Gastrocnemius medialis (tissue), 4 donors: ENCODE data around the gene FBXL19. TPM values are rescaled to one million over a fixed set of nuclear protein-coding genes. Genes with fewer than 3 reads are reported as not detected.

ENCODE experiments used
- ATAC-seq, 2 donors: fragments of 150-250 bp; one replicate each; pipeline ENCODE4 v1.9.1; 2016
- DNase-seq, 2 donors: peaks; one replicate each; pipeline ENCODE4 v3.0.0-alpha.2; 2019
- H3K27ac ChIP-seq, 4 donors: fragments of 200-600 bp; sonication (generic); 1 replicate in 1 of 4; 2 replicates in 3 of 4; pipeline ENCODE4 v1.5.1; 2016 to 2018; ENCODE audit warnings: mild to moderate bottlenecking in 2 of 4, moderate library complexity in 1 of 4
- H3K27me3 ChIP-seq, 3 donors: fragments of 200-600 bp; sonication (generic) in 2 of 3; 1 replicate in 1 of 3; 2 replicates in 2 of 3; pipeline versions ENCODE4 v1.5.1 to v1.6.0; 2016 to 2019; ENCODE audit warnings: mild to moderate bottlenecking in 1 of 3, moderate library complexity in 1 of 3
- H3K36me3 ChIP-seq, 2 donors: fragments of 200-600 bp; sonication (generic) in 1 of 2; one replicate each; pipeline ENCODE4 v1.5.1; 2017 to 2018
- H3K4me1 ChIP-seq, 2 donors: fragments of 200-600 bp; sonication (generic) in 1 of 2; one replicate each; pipeline ENCODE4 v1.5.1; 2016 to 2017; ENCODE audit warnings: mild to moderate bottlenecking in 2 of 2
- H3K4me3 ChIP-seq, 4 donors: fragments of 200-600 bp; sonication (generic) in 3 of 4; 1 replicate in 1 of 4; 2 replicates in 3 of 4; pipeline ENCODE4 v1.5.1; 2016 to 2019; ENCODE audit warnings: mild to moderate bottlenecking in 2 of 4
- H3K9me3 ChIP-seq, 3 donors: fragments of 200-600 bp; sonication (generic) in 2 of 3; 1 replicate in 1 of 3; 2 replicates in 2 of 3; pipeline ENCODE4 v1.5.1; 2016 to 2019
- POLR2A ChIP-seq, 2 donors: fragments of 450-650 bp; IDR thresholded peaks; one replicate each; pipeline ENCODE4 v1.6.1; 2017; ENCODE audit warnings: antibody characterized with exemption in 2 of 2, mild to moderate bottlenecking in 2 of 2, moderate library complexity in 2 of 2
- in situ Hi-C, 4 donors: fragments of 200-750 bp; cut with MboI; loops; one replicate each; pipeline versions ENCODE4 v1.15.0 to v1.8.0; 2017; ENCODE audit warnings: low sequenced_read_pairs in 4 of 4
- intact Hi-C: fragments of 100-400 bp; cut with DNase I; formaldehyde crosslinking; loops from one replicate; pipeline ENCODE4 v1.15.1; 2023; ENCODE audit warnings: low total_unique reads
- total RNA-seq, 4 donors: library from RNA; depleted of rRNA; stranded (reverse); fragments of >200 nt; gene quantifications; one replicate each; pipeline versions ENCODE4 v1.1.0 to v1.2.3, GENCODE V29; 2016
- TF ChIP-seq, protein P1 (sequence below), 5 experiments: fragments of 450-650 bp in 3 of 5; fragments of 200-600 bp in 2 of 5; sonication (generic) in 2 of 5; IDR thresholded peaks in 4 of 5; conservative IDR thresholded peaks in 1 of 5; 1 replicate in 4 of 5; 2 replicates in 1 of 5; pipeline ENCODE4 v1.5.1; 2016 to 2019; ENCODE audit warnings: antibody characterized with exemption in 5 of 5, mild to moderate bottlenecking in 3 of 5, moderate library complexity in 3 of 5

FBXL19 gene
- total RNA-seq, 4 donors from 2014 or later = 3.4 to 7.9 (median 4.8) TPM

DNA sequence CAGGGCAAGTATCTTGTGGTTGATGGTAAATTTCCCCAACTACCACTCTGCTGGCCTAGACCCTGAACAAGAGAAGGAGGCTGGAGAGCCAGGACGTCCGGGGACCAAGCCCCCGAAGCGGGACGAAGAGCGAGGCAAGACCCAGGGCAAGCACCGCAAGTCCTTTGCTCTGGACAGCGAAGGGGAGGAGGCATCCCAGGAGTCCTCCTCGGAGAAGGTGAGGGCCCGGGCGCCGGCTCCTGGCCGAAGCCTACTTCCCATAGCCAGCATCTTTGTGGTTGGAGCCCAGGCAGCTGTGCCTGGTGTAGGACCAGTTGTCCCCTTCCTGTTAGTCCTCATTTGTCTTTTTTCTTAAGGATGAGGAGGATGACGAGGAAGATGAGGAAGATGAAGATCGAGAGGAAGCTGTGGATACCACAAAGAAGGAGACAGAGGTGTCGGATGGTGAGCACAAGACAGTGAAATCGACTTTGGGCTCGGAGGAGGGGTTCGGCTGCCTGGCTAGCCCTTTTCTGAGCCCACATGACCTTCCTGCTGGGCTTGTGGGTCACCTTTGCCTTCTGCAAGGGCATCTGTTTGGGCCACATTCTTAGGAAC is 46.0 kb downstream of the FBXL19 start:
- H3K27ac ChIP-seq = no peak overlapping the region
- TF ChIP-seq, protein P1, sequence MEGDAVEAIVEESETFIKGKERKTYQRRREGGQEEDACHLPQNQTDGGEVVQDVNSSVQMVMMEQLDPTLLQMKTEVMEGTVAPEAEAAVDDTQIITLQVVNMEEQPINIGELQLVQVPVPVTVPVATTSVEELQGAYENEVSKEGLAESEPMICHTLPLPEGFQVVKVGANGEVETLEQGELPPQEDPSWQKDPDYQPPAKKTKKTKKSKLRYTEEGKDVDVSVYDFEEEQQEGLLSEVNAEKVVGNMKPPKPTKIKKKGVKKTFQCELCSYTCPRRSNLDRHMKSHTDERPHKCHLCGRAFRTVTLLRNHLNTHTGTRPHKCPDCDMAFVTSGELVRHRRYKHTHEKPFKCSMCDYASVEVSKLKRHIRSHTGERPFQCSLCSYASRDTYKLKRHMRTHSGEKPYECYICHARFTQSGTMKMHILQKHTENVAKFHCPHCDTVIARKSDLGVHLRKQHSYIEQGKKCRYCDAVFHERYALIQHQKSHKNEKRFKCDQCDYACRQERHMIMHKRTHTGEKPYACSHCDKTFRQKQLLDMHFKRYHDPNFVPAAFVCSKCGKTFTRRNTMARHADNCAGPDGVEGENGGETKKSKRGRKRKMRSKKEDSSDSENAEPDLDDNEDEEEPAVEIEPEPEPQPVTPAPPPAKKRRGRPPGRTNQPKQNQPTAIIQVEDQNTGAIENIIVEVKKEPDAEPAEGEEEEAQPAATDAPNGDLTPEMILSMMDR (IDR thresholded peaks at IDR 0.05 in 4 of 5, conservative IDR thresholded peaks at IDR 0.05 in 1 of 5) = no peak
- no peak for TF ChIP-seq POLR2A (IDR thresholded peaks at IDR 0.05)
- peaks cover 9 to 100% of the 10 kb centered on the region in 2 donors for H3K36me3 ChIP-seq
- intact Hi-C loops = no loop called here
- ATAC-seq (no peak), DNase-seq (no peak)
- no peaks in the 10 kb centered on the region for H3K9me3 ChIP-seq
- H3K4me1 ChIP-seq = no peaks in the 10 kb centered on the region
- H3K27me3 ChIP-seq = no peaks in the 10 kb centered on the region
- in situ Hi-C loops = loop anchor here in 1 of 4 donors (25.0 kb wide), 1 partner anchor 468 kb away; the partner anchor contains the start of genes COX6A2 and ZNF843
- H3K4me3 ChIP-seq = no peak overlapping the region

DNA sequence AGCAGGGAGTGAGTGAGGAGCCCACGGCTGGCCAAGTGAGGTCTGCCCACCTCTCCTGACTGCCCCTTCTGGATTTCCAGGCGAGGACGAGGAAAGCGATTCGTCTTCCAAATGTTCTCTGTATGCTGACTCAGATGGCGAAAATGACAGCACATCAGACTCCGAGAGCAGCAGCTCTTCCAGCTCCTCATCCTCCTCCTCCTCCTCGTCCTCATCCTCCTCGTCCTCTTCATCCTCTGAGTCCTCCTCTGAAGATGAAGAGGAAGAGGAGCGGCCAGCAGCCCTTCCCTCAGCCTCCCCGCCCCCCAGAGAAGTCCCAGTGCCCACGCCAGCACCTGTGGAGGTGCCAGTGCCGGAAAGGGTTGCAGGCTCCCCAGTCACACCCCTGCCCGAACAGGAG is 47.9 kb downstream of the FBXL19 start:
- Histone ChIP-seq H3K27ac (no peak overlapping the region), H3K4me3 (no peak overlapping the region), H3K36me3 (peaks cover 5 to 100% of the 10 kb centered on the region in 2 donors), H3K9me3 (no peaks in the 10 kb centered on the region), H3K4me1 (no peaks in the 10 kb centered on the region), H3K27me3 (no peaks in the 10 kb centered on the region)
- ATAC-seq (no peak), DNase-seq (no peak)
- in situ Hi-C loops (loop anchor here in 1 of 4 donors (25.0 kb wide), 1 partner anchor 466 kb away; the partner anchor contains the start of genes COX6A2 and ZNF843), intact Hi-C loops (no loop called here)
- TF ChIP-seq, protein P1 (IDR thresholded peaks at IDR 0.05 in 4 of 5, conservative IDR thresholded peaks at IDR 0.05 in 1 of 5) = no peak

- DNase-seq = no peak
- in situ Hi-C loops = loop anchor here in 1 of 4 donors (25.0 kb wide), 1 partner anchor 464 kb away; the partner anchor contains the start of genes COX6A2 and ZNF843
- no peak for TF ChIP-seq POLR2A (IDR thresholded peaks at IDR 0.05)
- TF ChIP-seq, protein P1 (IDR thresholded peaks at IDR 0.05 in 4 of 5, conservative IDR thresholded peaks at IDR 0.05 in 1 of 5) = no peak
- no peak overlapping the region for H3K4me3 ChIP-seq
- ATAC-seq = no peak
- intact Hi-C loops = no loop called here
- H3K9me3 ChIP-seq = no peaks in the 10 kb centered on the region
- peaks cover 5 to 100% of the 10 kb centered on the region in 2 donors for H3K36me3 ChIP-seq
- H3K27me3 ChIP-seq = no peaks in the 10 kb centered on the region
- no peak overlapping the region for H3K27ac ChIP-seq
- no peaks in the 10 kb centered on the region for H3K4me1 ChIP-seq
These were observed 49.5 kb downstream of the FBXL19 start for GRCh38 chr16:30972872-30973271.

- Histone ChIP-seq H3K4me3 (no peak overlapping the region), H3K9me3 (no peaks in the 10 kb centered on the region), H3K27me3 (no peaks in the 10 kb centered on the region), H3K36me3 (peaks cover 2 to 90% of the 10 kb centered on the region in 2 donors), H3K4me1 (no peaks in the 10 kb centered on the region), H3K27ac (no peak overlapping the region)
- intact Hi-C loops (no loop called here), in situ Hi-C loops (loop anchor here in 1 of 4 donors (25.0 kb wide), 1 partner anchor 463 kb away; the partner anchor contains the start of genes COX6A2 and ZNF843)
- no peak for ATAC-seq
- TF ChIP-seq, protein P1 (IDR thresholded peaks at IDR 0.05 in 4 of 5, conservative IDR thresholded peaks at IDR 0.05 in 1 of 5) = no peak
- no peak for TF ChIP-seq POLR2A (IDR thresholded peaks at IDR 0.05)
- DNase-seq = no peak
These were observed 51.0 kb downstream of the FBXL19 start for GRCh38 chr16:30974348-30974747.
